GM06990 (cell line): Measurements from ENCODE around the gene PRKCE.

Experiments
- DNase-seq: peaks from one replicate; pipeline ENCODE4 v3.0.0-alpha.2; 2011; ENCODE audit not compliant: insufficient read length; ENCODE audit errors: extremely low read depth
- H3K27me3 ChIP-seq: replicated peaks from 2 replicates; pipeline ENCODE4 v1.6.0; 2011; ENCODE audit warnings: low read length; ENCODE audit not compliant: control insufficient read depth, insufficient read depth
- H3K36me3 ChIP-seq: 2 replicates; pipeline ENCODE4 v1.5.1; 2011; ENCODE audit warnings: low read length; ENCODE audit not compliant: control insufficient read depth, insufficient read depth
- H3K4me3 ChIP-seq: replicated peaks from 2 replicates; pipeline ENCODE4 v1.5.1; 2011; ENCODE audit warnings: low read depth, mild to moderate bottlenecking, control low read depth, low read length
- TF ChIP-seq, protein P1 (sequence below): IDR thresholded peaks from 2 replicates; pipeline ENCODE4 v1.5.1; 2011; ENCODE audit warnings: low read length, control low read depth, mild to moderate bottlenecking, inconsistent platforms; ENCODE audit not compliant: insufficient read depth, poor library complexity, severe bottlenecking

Gene PRKCE

DNA sequence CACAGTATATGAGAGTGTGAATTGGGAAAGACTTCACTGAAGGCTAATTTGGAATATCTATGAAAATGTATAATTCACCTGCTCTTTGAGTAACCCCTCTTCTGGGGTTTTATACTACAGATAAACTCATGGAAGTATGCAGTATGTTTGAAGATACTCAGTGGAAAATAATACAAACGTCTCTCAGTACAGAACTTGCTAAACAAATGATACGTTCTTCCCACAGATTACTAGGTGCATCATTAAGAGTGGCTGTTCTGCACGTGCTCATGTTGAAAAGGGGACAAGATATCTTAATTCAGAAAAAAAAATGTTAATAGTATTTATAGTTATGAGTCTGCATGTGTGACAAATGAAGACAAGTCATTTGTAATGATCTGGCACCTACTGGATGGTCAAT, 575.5 kb downstream of the PRKCE start:
- no peaks in the 10 kb centered on the region for H3K36me3 ChIP-seq
- no peak overlapping the region for H3K4me3 ChIP-seq
- DNase-seq = no peak
- H3K27me3 ChIP-seq = no peaks in the 10 kb centered on the region
- TF ChIP-seq, protein P1, sequence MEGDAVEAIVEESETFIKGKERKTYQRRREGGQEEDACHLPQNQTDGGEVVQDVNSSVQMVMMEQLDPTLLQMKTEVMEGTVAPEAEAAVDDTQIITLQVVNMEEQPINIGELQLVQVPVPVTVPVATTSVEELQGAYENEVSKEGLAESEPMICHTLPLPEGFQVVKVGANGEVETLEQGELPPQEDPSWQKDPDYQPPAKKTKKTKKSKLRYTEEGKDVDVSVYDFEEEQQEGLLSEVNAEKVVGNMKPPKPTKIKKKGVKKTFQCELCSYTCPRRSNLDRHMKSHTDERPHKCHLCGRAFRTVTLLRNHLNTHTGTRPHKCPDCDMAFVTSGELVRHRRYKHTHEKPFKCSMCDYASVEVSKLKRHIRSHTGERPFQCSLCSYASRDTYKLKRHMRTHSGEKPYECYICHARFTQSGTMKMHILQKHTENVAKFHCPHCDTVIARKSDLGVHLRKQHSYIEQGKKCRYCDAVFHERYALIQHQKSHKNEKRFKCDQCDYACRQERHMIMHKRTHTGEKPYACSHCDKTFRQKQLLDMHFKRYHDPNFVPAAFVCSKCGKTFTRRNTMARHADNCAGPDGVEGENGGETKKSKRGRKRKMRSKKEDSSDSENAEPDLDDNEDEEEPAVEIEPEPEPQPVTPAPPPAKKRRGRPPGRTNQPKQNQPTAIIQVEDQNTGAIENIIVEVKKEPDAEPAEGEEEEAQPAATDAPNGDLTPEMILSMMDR = no peak

DNA sequence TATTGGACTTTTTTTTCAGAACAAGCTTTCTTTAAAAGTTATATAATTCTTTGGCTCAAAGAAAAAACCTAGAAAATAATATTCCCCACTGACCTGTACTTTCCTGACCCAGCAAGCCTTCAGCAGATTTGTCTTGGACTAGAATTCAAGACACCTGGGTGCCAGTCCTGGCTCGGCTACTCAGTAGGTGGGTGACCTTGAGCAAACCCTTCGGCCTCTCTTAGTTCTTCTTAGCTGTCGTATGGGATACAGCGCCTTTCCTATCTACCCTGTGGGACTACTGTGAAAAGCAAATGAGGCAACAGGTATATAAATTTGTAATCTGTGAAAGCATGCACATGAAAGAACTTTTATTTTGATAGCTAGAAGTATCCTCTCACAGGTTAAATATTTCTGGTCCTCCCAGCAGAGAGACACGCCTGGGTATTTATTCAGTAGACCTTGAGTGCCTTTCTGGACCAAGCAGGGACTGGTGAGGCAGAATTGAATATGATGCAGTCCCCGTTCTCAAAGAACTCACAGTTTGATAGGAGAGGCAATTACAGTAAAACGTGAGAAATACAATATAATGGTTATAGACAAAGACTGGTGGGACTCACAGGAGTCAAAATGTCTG, 576.3 kb downstream of the PRKCE start:
- DNase-seq = no peak
- TF ChIP-seq, protein P1 = no peak
- no peak overlapping the region for H3K4me3 ChIP-seq
- no peaks in the 10 kb centered on the region for H3K27me3 ChIP-seq
- no peaks in the 10 kb centered on the region for H3K36me3 ChIP-seq

DNA sequence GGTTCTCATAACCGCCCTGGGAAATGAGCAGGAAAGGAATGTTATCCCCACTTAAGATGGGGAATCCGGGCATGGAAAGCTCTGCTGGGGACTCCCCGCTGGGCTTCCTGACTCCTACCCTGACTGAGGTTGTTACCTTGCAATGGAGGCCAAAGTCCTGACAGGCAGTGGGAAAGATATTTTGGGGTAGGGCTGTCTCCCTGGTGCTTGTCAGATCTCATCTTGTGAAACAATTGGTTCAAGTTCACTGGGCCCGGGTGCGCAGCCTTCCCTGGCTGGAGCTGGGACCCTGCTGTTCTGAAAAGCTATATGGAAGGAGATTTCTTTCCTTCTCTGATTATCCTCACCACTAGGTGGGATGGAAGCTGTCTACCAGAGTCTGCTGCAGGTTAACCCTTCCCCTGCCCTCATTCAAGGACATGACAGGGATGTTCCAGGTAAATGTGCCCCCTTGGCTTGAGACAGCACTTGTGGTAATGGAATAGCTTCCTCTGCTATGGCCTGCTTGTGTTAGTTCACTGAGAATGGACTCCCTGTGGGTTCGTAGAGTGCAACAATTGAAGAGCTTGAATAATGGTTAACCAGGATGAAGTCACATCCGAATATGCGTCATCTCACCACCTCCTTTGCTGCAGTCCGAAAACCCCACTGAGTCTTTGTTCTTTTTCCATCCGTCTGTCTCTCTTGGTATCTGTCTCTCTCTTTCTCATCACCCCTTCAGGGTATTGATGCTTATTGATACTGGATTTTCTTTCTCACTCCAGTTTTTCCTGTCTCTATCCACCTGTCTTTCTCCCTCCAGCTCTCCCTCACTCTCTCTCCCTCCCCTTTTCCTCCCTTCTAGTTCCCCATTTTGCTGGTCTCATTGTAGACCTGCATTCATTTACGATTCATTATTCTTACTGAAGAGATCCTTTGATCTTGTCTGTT, 577.9 kb downstream of the PRKCE start:
- peak; percentile 36 for DNase-seq
- TF ChIP-seq, protein P1 = no peak
- no peaks in the 10 kb centered on the region for H3K36me3 ChIP-seq
- no peak overlapping the region for H3K4me3 ChIP-seq
- no peaks in the 10 kb centered on the region for H3K27me3 ChIP-seq

DNA sequence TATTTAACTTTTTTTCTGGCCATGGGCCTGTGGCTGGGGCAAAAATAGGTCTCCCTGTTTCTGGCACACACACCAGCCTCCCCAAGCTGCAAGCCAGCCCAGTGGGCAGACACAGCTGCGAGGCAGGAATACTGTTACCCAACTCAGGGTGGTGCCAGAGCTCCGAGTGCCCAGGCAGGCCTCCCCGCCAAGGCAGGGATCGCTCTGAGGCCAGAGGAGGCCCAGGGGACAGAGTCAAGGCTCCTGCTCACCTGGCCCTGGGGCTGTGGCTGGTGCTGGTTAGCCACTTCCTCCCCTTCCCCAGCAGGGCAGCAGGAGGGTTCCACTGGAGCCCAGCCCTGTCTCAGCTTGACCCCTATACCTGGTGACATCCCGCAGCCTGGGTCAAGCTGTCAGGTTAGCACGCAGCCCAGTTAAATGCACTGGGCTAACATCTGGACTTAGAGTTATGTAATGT, 578.7 kb downstream of the PRKCE start:
- no peaks in the 10 kb centered on the region for H3K36me3 ChIP-seq
- no peaks in the 10 kb centered on the region for H3K27me3 ChIP-seq
- TF ChIP-seq, protein P1 = peak; percentile 14
- DNase-seq = peak; percentile 56
- H3K4me3 ChIP-seq = no peak overlapping the region

DNA sequence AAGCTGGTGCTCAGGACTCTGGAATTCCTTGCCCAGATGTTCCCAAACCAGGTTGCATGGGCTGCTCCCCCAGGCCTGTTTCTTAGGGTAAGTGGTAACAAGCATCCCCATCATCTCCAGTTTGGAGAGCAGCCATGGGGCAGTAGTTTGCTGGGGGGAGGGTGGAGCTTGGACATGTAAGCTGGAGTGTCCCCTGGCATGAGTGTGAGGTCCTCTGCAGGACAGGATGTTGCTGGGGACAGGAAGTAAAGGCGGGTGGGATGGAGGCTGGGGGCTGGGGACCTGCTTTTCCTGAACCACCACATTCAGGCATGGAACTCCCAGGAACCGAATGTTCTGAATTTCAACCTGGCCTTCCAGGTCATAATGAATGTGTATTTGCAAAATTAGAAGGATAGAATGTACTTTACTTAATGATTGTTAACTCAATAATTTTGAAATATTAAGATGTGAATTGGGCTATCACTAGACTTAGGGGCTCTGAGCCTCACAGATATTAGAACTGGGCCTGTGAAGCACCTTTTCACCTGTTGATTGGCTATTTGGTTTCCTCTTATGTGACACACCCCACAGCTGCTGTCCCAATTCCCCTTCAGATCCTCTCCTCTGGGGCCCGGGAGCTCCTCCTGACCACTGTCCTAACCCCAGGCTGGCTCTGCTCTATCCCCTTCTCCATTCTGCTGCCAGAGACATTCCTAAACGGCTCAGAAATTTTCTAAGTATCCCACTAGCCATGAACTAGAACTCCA, 579.4 kb downstream of the PRKCE start:
- DNase-seq = no peak
- Histone ChIP-seq H3K36me3 (no peaks in the 10 kb centered on the region), H3K27me3 (no peaks in the 10 kb centered on the region), H3K4me3 (no peak overlapping the region)
- TF ChIP-seq, protein P1 = no peak
